Fibroblast of mammary gland (primary cell): Measurements from ENCODE around the gene FRMPD3.

Source experiments
- DNase-seq: peaks from one replicate; pipeline ENCODE4 v3.0.0-alpha.2; 2010; ENCODE audit warnings: low read depth
- H3K4me3 ChIP-seq: 2 replicates; pipeline ENCODE4 v1.5.1; 2011; ENCODE audit warnings: low read depth, mild to moderate bottlenecking, low read length, moderate library complexity; ENCODE audit not compliant: control insufficient read depth
- TF ChIP-seq, protein P1 (sequence below): conservative IDR thresholded peaks from 2 replicates; pipeline ENCODE4 v1.5.1; 2011; ENCODE audit warnings: low read depth, low read length, inconsistent platforms; ENCODE audit not compliant: control insufficient read depth, insufficient read depth

Gene FRMPD3

DNA sequence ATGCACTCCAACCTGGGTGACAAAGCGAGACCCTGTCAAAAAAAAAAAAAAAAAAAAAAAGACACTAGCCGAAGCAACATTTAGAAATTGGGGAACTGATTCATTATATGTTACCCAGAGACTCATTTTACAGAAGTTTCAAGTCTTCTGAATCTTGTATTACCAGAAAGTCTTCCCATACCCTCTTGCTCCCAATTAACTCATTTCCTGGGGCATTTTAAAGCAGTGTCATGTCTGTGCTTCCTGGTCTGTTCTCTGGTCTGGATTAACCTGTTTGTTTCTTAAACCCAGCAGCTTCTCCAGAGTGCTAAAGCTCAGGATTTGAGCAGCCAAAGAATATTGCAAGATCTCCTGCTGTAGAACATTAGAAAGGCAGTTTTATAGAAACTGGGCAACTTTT, 43.7 kb downstream of the FRMPD3 start:
- no peak for DNase-seq
- no peak overlapping the region for H3K4me3 ChIP-seq
- TF ChIP-seq, protein P1, sequence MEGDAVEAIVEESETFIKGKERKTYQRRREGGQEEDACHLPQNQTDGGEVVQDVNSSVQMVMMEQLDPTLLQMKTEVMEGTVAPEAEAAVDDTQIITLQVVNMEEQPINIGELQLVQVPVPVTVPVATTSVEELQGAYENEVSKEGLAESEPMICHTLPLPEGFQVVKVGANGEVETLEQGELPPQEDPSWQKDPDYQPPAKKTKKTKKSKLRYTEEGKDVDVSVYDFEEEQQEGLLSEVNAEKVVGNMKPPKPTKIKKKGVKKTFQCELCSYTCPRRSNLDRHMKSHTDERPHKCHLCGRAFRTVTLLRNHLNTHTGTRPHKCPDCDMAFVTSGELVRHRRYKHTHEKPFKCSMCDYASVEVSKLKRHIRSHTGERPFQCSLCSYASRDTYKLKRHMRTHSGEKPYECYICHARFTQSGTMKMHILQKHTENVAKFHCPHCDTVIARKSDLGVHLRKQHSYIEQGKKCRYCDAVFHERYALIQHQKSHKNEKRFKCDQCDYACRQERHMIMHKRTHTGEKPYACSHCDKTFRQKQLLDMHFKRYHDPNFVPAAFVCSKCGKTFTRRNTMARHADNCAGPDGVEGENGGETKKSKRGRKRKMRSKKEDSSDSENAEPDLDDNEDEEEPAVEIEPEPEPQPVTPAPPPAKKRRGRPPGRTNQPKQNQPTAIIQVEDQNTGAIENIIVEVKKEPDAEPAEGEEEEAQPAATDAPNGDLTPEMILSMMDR, result no peak

DNA sequence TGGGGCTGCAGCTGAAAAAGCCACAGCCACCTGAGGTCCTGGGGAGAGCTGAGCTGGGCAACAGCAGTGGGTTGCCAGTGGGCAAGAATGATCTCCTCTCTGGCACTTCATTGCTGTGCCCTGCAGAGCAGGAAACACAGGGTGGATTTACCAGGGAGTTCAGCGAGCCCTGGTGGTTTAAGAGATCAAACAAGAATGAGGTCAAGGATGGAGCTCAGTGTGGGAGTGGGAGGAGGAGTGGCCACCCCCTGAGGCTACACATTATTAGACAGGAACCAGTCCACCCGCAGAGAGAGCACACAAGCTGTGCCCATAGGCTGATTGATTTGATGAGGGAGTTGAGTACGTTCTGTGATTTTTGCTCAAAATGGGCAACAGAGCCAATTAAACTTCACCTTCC, 47.3 kb downstream of the FRMPD3 start:
- DNase-seq, result no peak
- TF ChIP-seq, protein P1, result no peak
- no peak overlapping the region for H3K4me3 ChIP-seq
